AG08395 (cell line): ENCODE measurements around the gene AGPAT4.

Source experiments
- DNase-seq: peaks from one replicate; pipeline ENCODE4 v3.0.0; 2012; ENCODE audit warnings: mixed read lengths, low spot score

Gene AGPAT4

DNA sequence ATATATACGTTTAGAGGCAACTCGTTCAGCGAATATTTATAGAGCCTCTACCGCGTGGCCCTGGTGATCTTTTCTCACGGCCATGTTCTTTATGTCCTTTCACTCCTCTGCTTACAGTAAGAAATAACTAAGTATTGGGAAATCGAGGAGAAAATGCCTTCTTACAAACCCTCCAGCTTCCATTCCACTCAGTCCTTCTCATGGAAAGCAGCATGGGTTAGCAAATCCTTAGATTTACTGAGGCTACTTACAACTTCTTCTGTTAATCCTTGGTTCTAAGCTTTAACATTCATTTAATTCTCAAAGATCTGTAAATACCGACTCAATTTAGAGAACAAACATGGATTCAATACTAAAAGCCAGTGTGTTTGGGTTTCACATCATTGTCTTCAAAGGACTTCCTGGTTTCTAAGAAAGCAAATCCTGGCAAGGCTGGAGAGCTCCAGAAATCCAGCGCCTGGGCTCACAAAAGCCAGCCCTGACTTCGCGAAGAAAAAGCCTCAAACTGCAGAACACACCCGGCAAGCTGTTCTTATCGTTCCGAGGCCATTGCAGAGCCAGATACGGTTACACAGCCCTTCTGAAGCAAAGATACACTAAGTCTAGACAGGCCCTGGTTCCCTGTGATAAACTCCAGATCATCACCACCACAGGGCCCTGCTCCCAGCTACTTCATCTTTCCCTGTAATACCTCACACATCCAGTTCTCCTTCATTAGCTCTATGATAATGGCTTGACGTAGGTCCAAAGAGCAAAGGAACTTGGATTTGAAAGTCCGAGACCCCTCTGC, 19.2 kb downstream of the AGPAT4 start:
- no peak for DNase-seq

- DNase-seq, result no peak
These were observed 19.8 kb downstream of the AGPAT4 start for GRCh38 chr6:161254126-161254463.

GRCh38 chr6:161251345-161251744, 22.5 kb downstream of the AGPAT4 start:
- DNase-seq, result no peak

- DNase-seq, result no peak
These were observed 24.5 kb downstream of the AGPAT4 start for GRCh38 chr6:161249327-161249726.

- DNase-seq, result no peak
These were observed 27.1 kb downstream of the AGPAT4 start for GRCh38 chr6:161246725-161247124.

DNA sequence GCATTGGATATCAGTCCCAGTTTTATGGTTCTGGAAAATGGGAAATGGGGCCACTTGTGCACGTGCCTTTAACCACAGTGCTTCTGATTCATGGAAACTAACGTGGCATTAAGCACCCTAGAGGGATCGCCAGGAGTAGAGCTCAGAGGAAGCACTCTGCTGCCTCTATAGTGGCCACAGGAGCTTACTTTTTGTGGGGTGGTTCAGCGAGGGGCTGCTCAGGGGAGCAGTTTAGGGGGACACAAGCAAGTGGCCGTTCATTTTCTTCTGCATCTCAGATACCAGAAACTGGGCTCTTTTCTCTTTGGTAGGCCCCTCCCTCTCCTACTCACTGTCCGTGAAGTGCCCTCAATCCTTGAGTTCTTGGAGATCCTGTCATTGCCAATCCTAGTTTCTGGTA, 28.5 kb downstream of the AGPAT4 start:
- no peak for DNase-seq

- DNase-seq, result no peak
These were observed 29.1 kb downstream of the AGPAT4 start for GRCh38 chr6:161244725-161245124.

DNA sequence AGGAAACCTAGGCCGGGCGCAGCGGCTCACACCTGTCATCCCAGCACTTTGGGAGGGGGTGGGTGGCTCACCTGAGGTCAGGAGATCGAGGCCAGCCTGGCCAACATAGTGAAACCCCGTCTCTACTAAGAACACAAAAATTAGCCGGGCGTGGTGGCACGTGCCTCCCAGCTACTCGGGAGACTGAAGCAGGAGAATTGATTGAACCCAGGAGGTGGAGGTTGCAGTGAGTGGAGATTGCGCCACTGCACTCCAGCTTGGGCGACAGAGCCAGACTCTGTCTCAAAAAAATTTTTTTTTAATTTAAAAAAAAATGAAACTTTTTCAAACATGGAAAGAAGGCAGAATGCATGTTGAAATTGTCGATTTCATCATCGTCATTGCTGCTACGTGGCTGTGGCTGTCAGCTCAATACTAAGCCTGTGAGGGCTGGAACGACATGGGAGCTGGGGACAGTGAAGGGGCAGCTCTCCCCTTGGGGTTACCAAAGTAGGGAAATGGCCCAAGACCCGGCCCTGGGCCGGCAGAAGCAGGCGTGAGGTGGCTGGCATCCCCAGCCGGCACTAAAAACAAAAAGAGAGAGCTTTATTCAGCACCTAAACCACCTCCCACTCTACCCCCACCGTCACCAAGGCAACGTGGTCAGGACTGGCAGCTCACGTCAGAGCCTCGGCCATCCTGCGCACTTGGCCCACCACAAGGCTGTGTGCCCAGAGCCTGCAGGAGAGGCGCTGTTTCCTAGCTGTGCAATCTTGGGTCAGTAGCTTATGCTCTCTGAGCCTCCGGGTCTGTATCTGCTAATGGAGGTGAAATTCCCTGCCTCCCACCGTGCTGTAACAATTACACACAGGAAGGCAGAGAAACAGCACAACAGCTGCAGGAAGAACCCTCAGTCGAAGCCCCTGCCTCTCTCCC, 30.8 kb downstream of the AGPAT4 start:
- DNase-seq, result peak; percentile 92

DNA sequence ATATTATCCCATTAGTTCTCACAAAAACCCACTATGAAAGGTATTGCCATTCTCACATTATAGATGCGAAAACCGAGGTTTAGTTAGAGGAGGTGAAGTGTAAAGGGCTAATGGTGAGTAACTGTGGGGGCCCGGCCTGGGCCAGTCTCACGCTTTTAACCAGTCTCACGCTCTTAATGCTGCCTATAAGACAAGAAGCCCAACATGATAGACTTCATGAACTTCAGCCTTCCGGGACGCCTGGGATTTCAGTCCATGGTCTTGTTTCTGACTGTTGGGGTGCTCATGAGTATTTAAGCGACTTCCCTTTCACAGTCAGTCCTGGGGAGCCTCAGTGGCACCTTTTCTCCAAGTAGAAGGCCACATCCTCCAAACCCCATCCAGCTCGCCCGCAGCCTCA, 31.7 kb downstream of the AGPAT4 start:
- DNase-seq, result no peak

DNA sequence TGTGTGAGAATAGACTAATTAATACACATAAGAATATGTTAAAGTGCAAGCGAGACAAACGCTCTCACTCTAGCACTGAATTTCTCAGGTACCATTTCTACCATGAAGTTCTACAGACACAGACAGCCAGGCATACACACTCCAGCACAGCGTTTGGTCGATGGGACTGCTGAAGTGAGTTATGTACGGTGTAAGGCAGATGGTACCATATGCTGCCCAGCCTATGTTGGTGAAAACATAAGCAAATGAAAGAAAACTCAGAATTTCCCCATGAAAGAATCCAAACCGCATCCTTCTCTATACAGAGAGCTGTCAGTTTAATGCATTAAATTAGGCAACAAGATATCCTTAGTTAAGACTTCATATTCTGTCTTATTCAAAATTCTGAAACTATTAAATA, 34.9 kb downstream of the AGPAT4 start:
- no peak for DNase-seq

DNA sequence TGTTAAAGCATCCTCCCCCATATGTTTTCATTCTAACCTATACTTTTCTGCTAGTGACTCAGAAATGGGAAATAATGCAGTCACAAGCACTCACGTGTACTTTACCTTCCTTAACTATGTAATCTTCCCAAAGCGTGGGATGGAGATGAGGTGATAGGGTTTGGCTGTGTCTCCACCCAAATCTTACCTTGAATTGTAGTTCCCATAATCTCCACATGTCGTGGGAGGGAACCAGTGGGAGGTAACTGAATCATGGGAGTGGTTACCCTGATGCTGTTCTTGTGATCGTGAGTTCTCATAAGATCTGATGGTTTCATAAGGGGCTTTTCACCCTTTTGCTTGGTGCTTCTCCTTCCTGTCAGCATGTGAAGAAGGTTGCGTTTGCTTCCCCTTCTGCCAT, 35.4 kb downstream of the AGPAT4 start:
- DNase-seq, result no peak

GRCh38 chr6:161238081-161238480, 35.8 kb downstream of the AGPAT4 start:
- DNase-seq, result no peak

DNA sequence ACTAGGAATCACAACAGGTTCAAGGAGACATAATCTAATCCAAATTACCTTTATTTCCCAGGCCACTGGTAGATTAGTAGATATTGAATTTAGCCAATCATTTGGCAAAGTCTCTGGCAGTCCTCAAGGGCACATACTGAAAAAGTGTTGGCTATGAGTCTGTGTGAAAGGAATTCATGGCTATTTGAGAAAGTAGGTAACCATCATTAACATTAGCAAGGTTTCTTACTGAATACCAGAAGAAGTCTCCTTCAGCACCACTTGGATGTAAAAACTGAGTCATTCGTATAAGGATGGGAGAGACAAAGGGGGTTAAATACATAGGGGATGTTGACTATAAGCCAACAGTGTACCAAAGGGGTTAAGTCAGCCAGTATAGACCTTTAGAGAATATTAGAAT, 36.7 kb downstream of the AGPAT4 start:
- no peak for DNase-seq

DNA sequence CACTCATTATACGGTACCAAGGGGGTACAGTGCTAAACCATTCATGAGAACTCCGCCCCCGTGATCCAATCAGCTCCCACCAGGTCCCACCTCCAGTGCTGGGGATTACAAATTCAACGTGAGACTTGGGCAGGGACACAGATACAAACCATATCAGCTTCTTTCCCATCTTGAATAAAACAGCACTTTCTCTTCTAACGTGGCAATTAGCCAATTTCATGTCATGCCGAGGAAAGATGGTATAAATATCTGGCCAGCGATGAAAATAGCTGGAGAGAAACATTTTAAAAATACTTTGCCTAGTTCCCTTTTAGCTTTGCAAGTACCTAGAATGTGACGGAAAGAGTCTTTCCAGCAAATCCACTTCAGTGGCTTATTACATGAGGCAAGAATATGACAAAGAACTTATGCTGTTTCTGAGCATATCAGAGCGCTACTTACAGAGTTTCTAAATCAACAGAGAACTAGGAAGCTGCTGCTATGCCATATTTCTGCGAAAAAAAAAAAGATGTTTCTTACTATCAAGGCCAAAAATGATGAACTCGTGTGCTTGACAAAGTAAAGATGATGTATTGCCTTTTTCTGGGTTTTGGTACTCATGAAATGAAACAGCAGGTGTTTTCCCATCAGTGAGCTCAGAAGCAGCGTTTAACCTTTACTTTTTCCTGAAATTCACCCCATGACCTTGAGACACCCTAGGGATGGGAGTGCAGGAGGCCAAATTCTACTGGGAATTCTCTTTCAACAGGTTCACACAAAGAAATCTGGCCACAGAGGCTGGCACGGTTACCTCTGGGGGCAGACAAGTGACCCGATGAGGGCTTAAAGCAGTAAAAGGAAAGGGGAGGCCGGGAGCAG, 37.9 kb downstream of the AGPAT4 start:
- no peak for DNase-seq

GRCh38 chr6:161233986-161234661, 39.7 kb downstream of the AGPAT4 start:
- DNase-seq, result peak; percentile 85

- DNase-seq, result no peak
These were observed 41.4 kb downstream of the AGPAT4 start for GRCh38 chr6:161232467-161232866.

GRCh38 chr6:161232010-161232409, 41.9 kb downstream of the AGPAT4 start:
- no peak for DNase-seq

DNA sequence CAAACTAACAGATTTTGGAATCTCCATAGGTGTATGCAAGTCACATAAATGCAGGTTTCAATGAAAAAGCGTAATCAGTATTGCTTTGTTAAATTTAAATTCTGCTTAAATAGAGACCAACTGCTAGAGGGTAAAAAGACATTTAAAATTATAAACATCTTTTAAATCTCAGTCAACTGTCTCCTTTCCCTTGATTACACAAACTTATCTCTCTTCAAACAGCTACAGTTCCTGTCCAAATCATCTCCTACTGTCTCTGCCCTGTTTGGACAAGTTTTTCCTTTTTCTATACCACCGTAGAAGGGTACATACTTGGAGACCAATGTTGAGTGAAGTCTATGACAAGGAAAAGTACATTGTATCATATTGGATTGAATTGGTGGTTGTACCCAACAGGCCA, 43.5 kb downstream of the AGPAT4 start:
- DNase-seq, result no peak

GRCh38 chr6:161228921-161229591, 44.8 kb downstream of the AGPAT4 start:
- peak; percentile 89 for DNase-seq

GRCh38 chr6:161228096-161228495, 45.8 kb downstream of the AGPAT4 start:
- DNase-seq, result peak; percentile 51
